Pancreas (tissue), 10 donors: ENCODE results near the gene SFTPB. TPM values are rescaled to one million over a fixed set of nuclear protein-coding genes. Genes with fewer than 3 reads are reported as not detected.
"Not testable (repeated sequence)": the region's sequence is repeated elsewhere in the genome, so short reads cannot be mapped to it uniquely, and the experiment has no call there.

Experiments used
- ATAC-seq, 4 donors: fragments of 200-7000 bp; cut with Tn5 transposase; one replicate each; pipeline versions ENCODE4 v1.8.0 to v1.9.1; 2020; ENCODE audit warnings: mild to moderate bottlenecking in 4 of 4, moderate library complexity in 4 of 4
- DNase-seq, 6 donors: peaks; one replicate each; pipeline ENCODE4 v3.0.0-alpha.2; 2020
- FAIRE-seq: peaks from 2 replicates; lab custom pipeline; 2012; peaks lifted over from hg19 to GRCh38; lab: Jason Lieb, UNC
- H3K27ac ChIP-seq, 4 donors: fragments of 200-600 bp; sonication (generic); 1 replicate in 3 of 4; 2 replicates in 1 of 4; pipeline versions ENCODE4 v1.5.0 to v1.8.0; 2020
- H3K27me3 ChIP-seq, 4 donors: fragments of 200-600 bp; one replicate each; pipeline ENCODE4 v1.8.0; 2021
- H3K36me3 ChIP-seq, 3 donors: fragments of 200-600 bp; sonication (generic) in 1 of 3; one replicate each; pipeline versions ENCODE4 v1.5.0 to v1.8.0; 2020 to 2021
- H3K4me1 ChIP-seq, 3 donors: fragments of 200-600 bp; one replicate each; pipeline ENCODE4 v1.8.0; 2021
- H3K4me3 ChIP-seq, 4 donors: fragments of 200-600 bp; sonication (generic) in 2 of 4; one replicate each; pipeline versions ENCODE4 v1.5.0 to v1.8.0; 2020 to 2021
- H3K9me3 ChIP-seq, 4 donors: fragments of 200-600 bp; one replicate each; pipeline ENCODE4 v1.8.0; 2021
- WGBS, 2 donors: extraction: QIAGEN DNeasy Blood & Tissue Kit; methylation state at CpG; one replicate each; pipeline ENCODE4 v1.1.7; 2013; 5-methylcytosine and 5-hydroxymethylcytosine counted together
- intact Hi-C, 3 donors: fragments of 100-400 bp; cut with DNase I; formaldehyde crosslinking; loops; one replicate each; pipeline versions ENCODE4 v1.11.1 to v1.14.2; 2022
- polyA plus RNA-seq, 2 donors: library from polyadenylated mRNA; stranded (reverse); fragments of 200-250 nt; gene quantifications; one replicate each; pipeline ENCODE4 v1.2.3, GENCODE V29; 2013
- total RNA-seq, 6 donors: library from RNA; stranded (reverse); fragmentation: NEBNext Ultra II Directional in 4 of 6; extraction: Animal tissue kit (Norgen Biotek cat#: 25700) in 4 of 6; gene quantifications; one replicate each; pipeline versions ENCODE4 v1.2.1 to v1.2.4, GENCODE V29; 2021 to 2023
- TF ChIP-seq, protein P1 (sequence below), 4 donors: fragments of 200-600 bp; sonication (generic) in 3 of 4; IDR thresholded peaks; one replicate each; pipeline versions ENCODE4 v1.5.0 to v1.8.0; 2021; ENCODE audit warnings: antibody characterized with exemption in 4 of 4
- donor health status: healthy with polysubstance abuse.
- donor health status: DM: no; HTN: no; CAD: no; lungs with moderate emphysema.
- donor health status: DM: no; HTN: no; CAD: no.
- donor health status: control.
- donor health status: control.
- donor health status: Bipolar disorder and iron deficiency.
- donor health status: DM: yes; HTN: yes; CAD: no.
- donor health status: DM: no; HTN: no; CAD: no.
- donor health status: DM: no; HTN: no; CAD: no.
- donor health status: DM: yes; HTN: yes; CAD: no.

Gene SFTPB
- total RNA-seq, result 10 to 100 TPM in 1 of 6 donors, under 1 TPM in 1, not detected in 4; 0.14 to 21.6 TPM
- 1 to 10 TPM in 1 of 2 donors, under 1 TPM in 1; 0.95 to 3.1 TPM for polyA plus RNA-seq

DNA sequence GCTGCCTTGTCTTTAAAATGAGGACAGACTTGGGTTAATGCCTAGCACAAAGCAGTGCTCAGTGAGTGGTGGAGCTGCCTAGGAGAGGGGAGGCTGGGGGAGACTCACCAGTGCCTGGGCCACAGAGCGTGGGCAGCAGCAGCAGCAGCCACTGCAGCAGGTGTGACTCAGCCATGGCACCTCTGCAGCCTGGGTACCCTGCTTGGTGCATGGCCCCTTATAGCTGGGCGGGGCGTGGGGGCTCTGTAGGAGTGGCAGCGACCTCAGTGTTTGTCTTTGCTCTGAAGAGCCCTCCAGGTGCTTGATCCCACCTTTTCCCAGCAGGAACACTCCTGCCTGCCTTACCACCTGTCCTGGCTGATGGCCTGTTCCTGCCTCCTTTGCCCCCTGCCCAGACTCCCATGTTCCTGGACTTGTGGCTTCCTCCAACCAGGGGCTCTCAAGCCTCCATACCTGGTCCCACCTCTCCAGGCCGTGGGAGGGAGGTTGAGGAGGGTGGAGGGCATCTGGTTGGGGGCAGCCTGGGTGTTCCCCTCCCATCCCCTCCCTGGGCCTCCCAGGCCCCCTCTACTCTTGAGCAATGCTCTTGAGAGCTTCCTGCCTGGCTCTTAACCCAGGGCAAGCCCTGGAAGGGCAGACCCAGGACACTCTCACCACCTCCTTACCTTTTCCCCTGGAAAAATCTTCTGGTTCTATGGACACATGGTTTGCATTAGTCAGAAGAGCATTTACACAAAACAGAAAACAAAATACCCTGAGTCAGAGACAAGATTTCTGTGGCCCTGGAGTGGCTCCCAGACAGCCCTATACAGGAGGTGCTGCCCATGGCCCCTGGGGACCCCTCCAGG lies at the start of gene SFTPB:
SFTPB (minus strand) TSS at position 191 of the 848 bp plus-strand sequence; CDS start at position 175, 16 bp downstream.
- H3K36me3 ChIP-seq, result no peaks in the 10 kb centered on the region
- H3K9me3 ChIP-seq, result no peaks in the 10 kb centered on the region
- DNase-seq (no peak), FAIRE-seq (no peak), ATAC-seq (peak in 1 of 4 donors; percentile 12)
- 82 to 92% methylated on average over 5 of the region's 5 CpGs for WGBS, 2 donors
- TF ChIP-seq, protein P1, sequence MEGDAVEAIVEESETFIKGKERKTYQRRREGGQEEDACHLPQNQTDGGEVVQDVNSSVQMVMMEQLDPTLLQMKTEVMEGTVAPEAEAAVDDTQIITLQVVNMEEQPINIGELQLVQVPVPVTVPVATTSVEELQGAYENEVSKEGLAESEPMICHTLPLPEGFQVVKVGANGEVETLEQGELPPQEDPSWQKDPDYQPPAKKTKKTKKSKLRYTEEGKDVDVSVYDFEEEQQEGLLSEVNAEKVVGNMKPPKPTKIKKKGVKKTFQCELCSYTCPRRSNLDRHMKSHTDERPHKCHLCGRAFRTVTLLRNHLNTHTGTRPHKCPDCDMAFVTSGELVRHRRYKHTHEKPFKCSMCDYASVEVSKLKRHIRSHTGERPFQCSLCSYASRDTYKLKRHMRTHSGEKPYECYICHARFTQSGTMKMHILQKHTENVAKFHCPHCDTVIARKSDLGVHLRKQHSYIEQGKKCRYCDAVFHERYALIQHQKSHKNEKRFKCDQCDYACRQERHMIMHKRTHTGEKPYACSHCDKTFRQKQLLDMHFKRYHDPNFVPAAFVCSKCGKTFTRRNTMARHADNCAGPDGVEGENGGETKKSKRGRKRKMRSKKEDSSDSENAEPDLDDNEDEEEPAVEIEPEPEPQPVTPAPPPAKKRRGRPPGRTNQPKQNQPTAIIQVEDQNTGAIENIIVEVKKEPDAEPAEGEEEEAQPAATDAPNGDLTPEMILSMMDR (IDR thresholded peaks at IDR 0.05), result no peak
- H3K4me1 ChIP-seq, result no peaks in the 10 kb centered on the region
- no peak within 1 kb of the TSS for H3K27ac ChIP-seq
- H3K4me3 ChIP-seq, result no peak within 1 kb of the TSS
- intact Hi-C loops, result no loop called here
- no peaks in the 10 kb centered on the region for H3K27me3 ChIP-seq

DNA sequence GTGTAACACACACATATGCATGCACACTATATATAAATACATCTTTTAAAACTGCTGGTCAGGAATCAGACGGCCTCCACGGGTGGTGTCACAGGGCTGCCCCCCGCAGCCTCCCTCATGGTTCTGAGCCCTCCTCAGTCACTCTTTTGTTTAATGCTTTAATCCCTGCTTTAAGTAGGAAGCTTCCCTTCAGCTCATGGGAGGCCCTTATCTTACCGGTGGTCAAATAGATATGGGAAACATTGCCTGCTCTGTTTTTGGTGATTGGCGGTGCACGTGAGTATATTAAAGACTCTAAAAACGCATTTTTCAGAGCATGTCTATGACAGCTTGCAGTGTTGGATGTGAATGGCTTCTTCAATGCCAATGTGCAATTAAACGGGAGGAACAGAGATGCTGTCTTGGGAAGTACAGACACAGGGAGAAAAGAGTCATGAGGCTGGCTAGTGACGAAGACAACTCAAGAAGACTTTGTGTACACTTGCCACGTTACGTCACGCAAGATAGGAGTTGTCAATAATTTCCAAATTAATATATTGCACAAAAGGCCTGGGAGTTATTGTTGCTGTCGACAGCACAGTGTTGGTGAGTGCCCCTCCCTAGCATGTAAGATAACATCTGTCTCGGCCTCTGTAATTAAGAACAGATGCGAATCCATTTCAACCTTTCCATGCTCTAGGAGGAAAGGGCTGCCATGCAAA lies 49.5 kb upstream of the SFTPB start:
- TF ChIP-seq, protein P1 (IDR thresholded peaks at IDR 0.05), result no peak
- Histone ChIP-seq H3K9me3 (no peaks in the 10 kb centered on the region), H3K27ac (no peak overlapping the region), H3K4me3 (no peak overlapping the region), H3K27me3 (no peaks in the 10 kb centered on the region), H3K36me3 (no peaks in the 10 kb centered on the region), H3K4me1 (peaks cover 0 to 6% (median 4%) of the 10 kb centered on the region in 3 donors)
- DNase-seq (no peak), ATAC-seq (no peak), FAIRE-seq (no peak)
- WGBS, 2 donors, result 75 to 76% methylated on average over 15 of the region's 15 CpGs
- intact Hi-C loops, result no loop called here

DNA sequence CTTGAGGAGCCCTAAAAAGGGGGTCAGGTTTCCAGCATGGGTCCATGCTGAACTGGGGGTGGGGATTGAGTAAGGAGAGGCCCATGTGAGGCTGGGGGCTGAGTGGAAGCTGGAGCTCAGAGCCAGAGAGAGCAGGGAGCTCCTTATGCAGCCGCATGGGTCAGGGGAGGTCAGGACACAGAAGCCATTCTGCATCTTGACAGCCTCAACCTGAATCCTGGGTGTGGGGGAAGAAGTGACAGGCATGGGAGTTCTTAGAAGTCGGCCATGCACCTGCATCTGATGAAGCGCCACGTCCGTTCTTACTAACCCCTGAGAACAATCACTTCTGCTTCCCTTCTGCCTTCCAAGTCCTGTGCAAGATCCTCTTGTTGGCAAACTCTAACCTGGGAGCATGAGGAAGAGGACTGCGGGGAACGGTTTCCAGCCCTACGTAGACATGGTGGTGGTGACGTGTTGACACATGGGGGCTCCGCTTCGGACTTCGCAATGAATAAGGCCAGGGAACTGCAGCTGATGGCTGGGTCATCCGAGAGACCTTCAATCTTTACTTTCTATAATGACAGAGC lies 48.4 kb upstream of the SFTPB start:
- TF ChIP-seq, protein P1 (IDR thresholded peaks at IDR 0.05), result no peak
- Histone ChIP-seq H3K4me3 (no peak overlapping the region), H3K27me3 (no peaks in the 10 kb centered on the region), H3K36me3 (no peaks in the 10 kb centered on the region), H3K4me1 (peaks cover 0 to 6% (median 4%) of the 10 kb centered on the region in 3 donors), H3K9me3 (no peaks in the 10 kb centered on the region), H3K27ac (no peak overlapping the region)
- 84 to 86% methylated on average over 13 of the region's 13 CpGs for WGBS, 2 donors
- DNase-seq (no peak), ATAC-seq (no peak), FAIRE-seq (no peak)
- intact Hi-C loops, result no loop called here

DNA sequence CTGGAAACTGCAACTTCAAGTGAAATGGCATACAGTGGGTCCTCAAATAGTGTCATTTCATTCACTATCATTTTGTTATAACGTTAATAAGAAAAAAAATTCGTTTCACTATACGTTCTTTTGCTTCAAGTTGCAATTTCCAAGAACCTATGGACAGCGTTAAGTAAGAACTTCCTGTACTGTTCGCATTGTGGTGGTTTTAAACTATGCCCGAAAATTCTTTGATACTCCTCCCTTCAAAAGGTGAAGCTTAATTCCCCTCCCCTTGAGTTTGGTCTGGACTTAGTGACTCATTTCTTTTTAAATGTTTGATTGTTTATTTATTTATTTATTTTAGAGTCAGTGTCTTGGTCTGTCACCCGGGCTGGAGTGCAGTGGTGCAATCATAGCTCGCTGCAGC lies 46.8 kb upstream of the SFTPB start:
- ATAC-seq (no peak), DNase-seq (no peak), FAIRE-seq (no peak)
- Histone ChIP-seq H3K4me3 (no peak overlapping the region), H3K36me3 (no peaks in the 10 kb centered on the region), H3K9me3 (no peaks in the 10 kb centered on the region), H3K27ac (no peak overlapping the region), H3K4me1 (peaks cover 0 to 7% (median 4%) of the 10 kb centered on the region in 3 donors), H3K27me3 (no peaks in the 10 kb centered on the region)
- intact Hi-C loops, result no loop called here
- TF ChIP-seq, protein P1 (IDR thresholded peaks at IDR 0.05), result no peak
- WGBS, 2 donors, result 77 to 82% methylated on average over 8 of the region's 8 CpGs

DNA sequence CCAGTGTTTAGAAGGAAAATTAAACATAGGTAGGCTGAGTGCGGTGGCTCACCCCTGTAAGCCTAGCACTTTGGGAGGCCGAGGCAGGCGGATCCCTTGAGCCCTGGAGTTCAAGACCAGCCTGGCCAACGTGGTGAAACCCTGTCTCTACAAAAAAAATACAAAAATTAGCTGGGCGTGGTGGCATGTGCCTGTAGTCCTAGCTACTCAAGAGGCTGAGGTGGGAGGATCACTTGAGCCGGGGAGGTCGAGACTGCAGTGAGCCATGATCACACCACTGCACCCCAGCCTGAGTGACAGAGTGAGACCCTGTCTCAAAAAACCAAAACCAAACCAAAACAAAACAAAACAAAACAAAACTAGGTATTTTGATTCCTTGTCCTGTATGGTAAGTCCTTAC lies 46.4 kb upstream of the SFTPB start:
- DNase-seq, H3K4me1 ChIP-seq, H3K27ac ChIP-seq, intact Hi-C loops, ATAC-seq, H3K4me3 ChIP-seq, FAIRE-seq, H3K9me3 ChIP-seq, H3K36me3 ChIP-seq, H3K27me3 ChIP-seq: not testable (repeated sequence)
- 91 to 93% methylated on average over 7 of the region's 7 CpGs for WGBS, 2 donors
